ENCODE measurements around the gene AFF2.

GRCh38 chrX:148768296-148768695, 267.9 kb downstream of the AFF2 start:
- no peak for TF ChIP-seq POLR2AphosphoS5 (IDR thresholded peaks at IDR 0.05; ENCODE audit: low read depth, low read length)
- TF ChIP-seq POLR2A (IDR thresholded peaks at IDR 0.05; ENCODE audit: low read depth, low read length): no peak
- TF ChIP-seq TAF1 (IDR thresholded peaks at IDR 0.05; ENCODE audit: low read depth, low read length): no peak
- no peak for TF ChIP-seq SPI1 (IDR thresholded peaks at IDR 0.05; ENCODE audit: low read depth, low read length)
- no peak for TF ChIP-seq POU2F2 (IDR thresholded peaks at IDR 0.05; ENCODE audit: low read depth, low read length)
- no peak for TF ChIP-seq PAX5 (IDR thresholded peaks at IDR 0.05; ENCODE audit: insufficient read depth, low read length, severe bottlenecking)
